NCI-H446 treated with DMSO at 0.1 percent for 48 hours (cell line): ENCODE results near the gene AUP1.
"Not testable (repeated sequence)": the region's sequence is repeated elsewhere in the genome, so short reads cannot be mapped to it uniquely, and the experiment has no call there.

ENCODE experiments used
- DNase-seq: peaks from one replicate; lab custom pipeline; 2025; lab: John Stamatoyannopoulos, UW

AUP1 gene

GRCh38 chr2:74529357-74530238 lies at the start of gene AUP1, which contains the start of gene HTRA2:
TSS of gene AUP1 (minus strand) at chr2:74529706. CDS start at chr2:74529629, 77 bp downstream.
TSS of gene HTRA2 (plus strand) at chr2:74529933. CDS start at chr2:74530007, 74 bp downstream.
- peak; percentile 96 for DNase-seq

- no peak for DNase-seq
Observed at GRCh38 chr2:74578408-74578807, 48.9 kb upstream of the AUP1 start.

GRCh38 chr2:74577448-74577847 lies 47.9 kb upstream of the AUP1 start:
- no peak for DNase-seq

GRCh38 chr2:74576863-74577229 lies 47.3 kb upstream of the AUP1 start:
- DNase-seq, result no peak

GRCh38 chr2:74576211-74576862 lies 46.8 kb upstream of the AUP1 start:
- no peak for DNase-seq

GRCh38 chr2:74575320-74575719 lies 45.8 kb upstream of the AUP1 start:
- no peak for DNase-seq

- no peak for DNase-seq
Observed at GRCh38 chr2:74573747-74574562, 44.4 kb upstream of the AUP1 start.

GRCh38 chr2:74572178-74572925 lies 42.8 kb upstream of the AUP1 start:
- DNase-seq, result no peak

GRCh38 chr2:74571058-74571457 lies 41.6 kb upstream of the AUP1 start:
- DNase-seq, result no peak

GRCh38 chr2:74569686-74570085 lies 40.2 kb upstream of the AUP1 start:
- DNase-seq, result no peak

- no peak for DNase-seq
Observed at GRCh38 chr2:74567881-74568280, 38.4 kb upstream of the AUP1 start.

- no peak for DNase-seq
Observed at GRCh38 chr2:74566754-74567085, 37.2 kb upstream of the AUP1 start.

- no peak for DNase-seq
Observed at GRCh38 chr2:74566076-74566753, 36.7 kb upstream of the AUP1 start.

- no peak for DNase-seq
Observed at GRCh38 chr2:74564222-74564621, 34.7 kb upstream of the AUP1 start.

- DNase-seq, result no peak
Observed at GRCh38 chr2:74562126-74562775, 32.7 kb upstream of the AUP1 start.

- DNase-seq, result not testable (repeated sequence)
Observed at GRCh38 chr2:74561022-74561421, 31.5 kb upstream of the AUP1 start.

GRCh38 chr2:74560591-74560990 lies 31.1 kb upstream of the AUP1 start:
- DNase-seq, result no peak

- no peak for DNase-seq
Observed at GRCh38 chr2:74559912-74560311, 30.4 kb upstream of the AUP1 start.

- no peak for DNase-seq
Observed at GRCh38 chr2:74558284-74559230, 29.1 kb upstream of the AUP1 start.
